Panc1 (cell line): ENCODE measurements around the gene ACMSD. TPM values are rescaled to one million over a fixed set of nuclear protein-coding genes. Genes with fewer than 3 reads are reported as not detected.
A peak's percentile ranks its signal among the peaks of the same experiment; 100 is the strongest.

ENCODE experiments used
- ATAC-seq: fragments of 200-7000 bp; cut with Tn5 transposase; 2 replicates; pipeline ENCODE4 v1.9.1; 2020; ENCODE audit warnings: mild to moderate bottlenecking, moderate library complexity
- BruUV-seq: library from RNA; stranded (reverse); fragments of 400-500 nt; replicated peaks from 2 replicates; lab custom pipeline; 2021; lab: Mats Ljungman, UMichigan
- CTCF ChIA-PET: fragments of 300-600 bp; sonication (Branson Sonifier 250); formaldehyde crosslinking; loops from one replicate; lab custom pipeline; 2022; ENCODE audit warnings: antibody characterized with exemption; lab: Charles Lee
- POLR2A ChIA-PET: fragments of 300-600 bp; sonication (Branson Sonifier 250); formaldehyde crosslinking; loops from one replicate; lab custom pipeline; 2022; ENCODE audit warnings: antibody characterized with exemption; lab: Charles Lee
- DNase-seq: peaks from one replicate; pipeline ENCODE4 v3.0.0-alpha.2; 2010; ENCODE audit warnings: low read depth, low spot score
- H3K27ac ChIP-seq: 2 replicates; pipeline ENCODE4 v1.5.1; 2011; ENCODE audit warnings: mild to moderate bottlenecking, low read length, inconsistent platforms
- H3K27me3 ChIP-seq: fragments of 200-500 bp; sonication (Bioruptor generic); 2 replicates; pipeline ENCODE4 v1.6.0; 2014; ENCODE audit warnings: low read length, inconsistent platforms; ENCODE audit not compliant: control insufficient read depth, insufficient read depth
- H3K36me3 ChIP-seq: fragments of 200-500 bp; sonication (Bioruptor generic); 2 replicates; pipeline ENCODE4 v1.5.1; 2014; ENCODE audit warnings: inconsistent platforms, mild to moderate bottlenecking, low read length, moderate library complexity; ENCODE audit not compliant: control insufficient read depth, insufficient read depth
- H3K4me1 ChIP-seq: 2 replicates; pipeline ENCODE4 v1.5.1; 2011; ENCODE audit warnings: inconsistent platforms, mild to moderate bottlenecking, low read length, moderate library complexity; ENCODE audit not compliant: control insufficient read depth, insufficient read depth
- H3K4me3 ChIP-seq, 2 experiments: 2 replicates each; pipeline ENCODE4 v1.5.1; 2011 to 2012; ENCODE audit warnings: low read depth in 2 of 2, low read length in 2 of 2, mild to moderate bottlenecking in 2 of 2, inconsistent platforms in 1 of 2, moderate library complexity in 1 of 2
- H3K9me3 ChIP-seq: fragments of 200-500 bp; sonication (Bioruptor generic); 2 replicates; pipeline ENCODE4 v1.5.1; 2014; ENCODE audit warnings: low read depth, mild to moderate bottlenecking, inconsistent platforms, low read length, moderate library complexity; ENCODE audit not compliant: control insufficient read depth, insufficient read depth
- POLR2AphosphoS5 ChIP-seq: IDR thresholded peaks from 2 replicates; pipeline ENCODE4 v1.6.1; 2012; ENCODE audit warnings: mild to moderate bottlenecking, low read depth, low read length, moderate library complexity
- REST ChIP-seq, 2 experiments: IDR thresholded peaks; 2 replicates each; pipeline ENCODE4 v1.6.1; 2011 to 2012; ENCODE audit warnings: low read depth in 2 of 2, control low read depth in 1 of 2, low read length in 1 of 2, mild to moderate bottlenecking in 1 of 2, moderate library complexity in 1 of 2; ENCODE audit not compliant: insufficient read depth in 1 of 2
- SIN3A ChIP-seq: IDR thresholded peaks from 2 replicates; pipeline ENCODE4 v1.6.1; 2012; ENCODE audit warnings: low read depth, mild to moderate bottlenecking, low read length, moderate library complexity, borderline replicate concordance; ENCODE audit not compliant: insufficient read depth
- TCF7L2 ChIP-seq: IDR thresholded peaks from 2 replicates; pipeline ENCODE4 v1.6.1; 2011; ENCODE audit warnings: mild to moderate bottlenecking, low read depth, low read length, inconsistent platforms
- in situ Hi-C: cut with HindIII; loops from 2 replicates; pipeline ENCODE4 v1.10.0; 2016; ENCODE audit warnings: low sequenced_read_pairs, low pct_unique_long_range_greater_than_20kb
- intact Hi-C: fragments of 100-400 bp; cut with micrococcal nuclease; formaldehyde crosslinking; loops from one replicate; pipeline ENCODE4 v1.10.0; 2022; ENCODE audit not compliant: unreplicated experiment
- total RNA-seq: library from RNA; stranded (reverse); gene quantifications from one replicate; pipeline ENCODE4 v1.2.1, GENCODE V29; 2021; ENCODE audit not compliant: unreplicated experiment
- TF ChIP-seq, protein P1 (sequence below): fragments of 450-650 bp; IDR thresholded peaks from 2 replicates; pipeline ENCODE4 v1.5.1; 2017; ENCODE audit warnings: mild to moderate bottlenecking

The ACMSD gene
- total RNA-seq, 1 experiment from 2014 or later = not detected

DNA sequence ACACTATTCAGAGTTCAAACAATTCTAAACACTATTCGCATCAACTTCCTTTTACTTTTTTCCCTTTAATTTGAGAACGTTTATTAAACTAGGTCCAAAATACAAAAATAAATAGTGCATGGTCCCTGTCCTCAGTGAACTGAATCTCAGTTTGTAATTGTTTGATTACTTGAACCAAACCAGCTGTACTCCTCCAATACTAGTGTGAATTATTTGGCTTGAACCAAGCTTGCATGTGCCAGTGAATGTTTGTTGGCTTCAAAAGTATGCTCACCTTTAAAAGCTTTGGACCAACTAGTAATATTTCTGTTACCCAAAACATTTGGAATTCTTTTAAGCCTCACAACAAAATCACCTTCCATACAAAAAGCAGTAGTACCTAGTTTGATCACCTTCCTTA lies 95.7 kb downstream of the ACMSD start:
- POLR2A ChIA-PET = no interaction called here
- H3K27me3 ChIP-seq = no peaks in the 10 kb centered on the region
- no peaks in the 10 kb centered on the region; the same call in 1 of the 2 replicates for H3K4me1 ChIP-seq
- no TSS peak for BruUV-seq
- DNase-seq = no peak
- intact Hi-C loops = no loop called here
- no peak for ATAC-seq
- TF ChIP-seq SIN3A = no peak
- TF ChIP-seq, protein P1, sequence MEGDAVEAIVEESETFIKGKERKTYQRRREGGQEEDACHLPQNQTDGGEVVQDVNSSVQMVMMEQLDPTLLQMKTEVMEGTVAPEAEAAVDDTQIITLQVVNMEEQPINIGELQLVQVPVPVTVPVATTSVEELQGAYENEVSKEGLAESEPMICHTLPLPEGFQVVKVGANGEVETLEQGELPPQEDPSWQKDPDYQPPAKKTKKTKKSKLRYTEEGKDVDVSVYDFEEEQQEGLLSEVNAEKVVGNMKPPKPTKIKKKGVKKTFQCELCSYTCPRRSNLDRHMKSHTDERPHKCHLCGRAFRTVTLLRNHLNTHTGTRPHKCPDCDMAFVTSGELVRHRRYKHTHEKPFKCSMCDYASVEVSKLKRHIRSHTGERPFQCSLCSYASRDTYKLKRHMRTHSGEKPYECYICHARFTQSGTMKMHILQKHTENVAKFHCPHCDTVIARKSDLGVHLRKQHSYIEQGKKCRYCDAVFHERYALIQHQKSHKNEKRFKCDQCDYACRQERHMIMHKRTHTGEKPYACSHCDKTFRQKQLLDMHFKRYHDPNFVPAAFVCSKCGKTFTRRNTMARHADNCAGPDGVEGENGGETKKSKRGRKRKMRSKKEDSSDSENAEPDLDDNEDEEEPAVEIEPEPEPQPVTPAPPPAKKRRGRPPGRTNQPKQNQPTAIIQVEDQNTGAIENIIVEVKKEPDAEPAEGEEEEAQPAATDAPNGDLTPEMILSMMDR = no peak
- in situ Hi-C loops = no loop called here
- no peak overlapping the region for H3K4me3 ChIP-seq
- H3K27ac ChIP-seq = no peak overlapping the region
- no peaks in the 10 kb centered on the region for H3K9me3 ChIP-seq
- CTCF ChIA-PET = no interaction called here
- H3K36me3 ChIP-seq = peaks cover 15% of the 10 kb centered on the region; the same call in 1 of the 2 replicates

DNA sequence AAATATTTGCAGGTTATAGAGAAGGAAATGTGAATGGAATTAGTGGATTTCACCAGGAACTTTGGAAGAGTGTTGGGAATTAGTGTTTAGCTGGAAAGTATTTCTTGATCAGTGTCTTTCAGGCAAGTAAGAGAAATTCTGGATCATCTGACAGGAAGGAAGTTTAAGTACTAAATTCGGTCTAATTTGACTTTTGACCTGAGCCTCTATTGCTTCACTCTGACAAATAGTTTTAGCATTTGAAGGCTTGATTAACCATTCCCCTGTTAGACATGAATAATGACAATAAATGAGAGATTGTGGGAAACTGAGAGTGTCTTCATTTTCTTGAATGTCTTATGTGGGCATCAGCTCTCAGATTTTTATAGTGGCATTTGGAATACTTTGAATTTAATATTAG lies 96.2 kb downstream of the ACMSD start:
- in situ Hi-C loops (no loop called here), intact Hi-C loops (no loop called here)
- Histone ChIP-seq H3K36me3 (peaks cover 15% of the 10 kb centered on the region; the same call in 1 of the 2 replicates), H3K4me3 (no peak overlapping the region), H3K9me3 (no peaks in the 10 kb centered on the region), H3K4me1 (no peaks in the 10 kb centered on the region; the same call in 1 of the 2 replicates), H3K27me3 (no peaks in the 10 kb centered on the region), H3K27ac (no peak overlapping the region)
- ATAC-seq (no peak), DNase-seq (no peak)
- POLR2A ChIA-PET = no interaction called here
- TF ChIP-seq TCF7L2 (no peak), SIN3A (no peak), REST (IDR thresholded peaks at IDR 0.05; ENCODE audit: insufficient read depth in 1 of 2, low read depth in 2 of 2, low read length in 1 of 2) (no peak), POLR2AphosphoS5 (no peak)
- TF ChIP-seq, protein P1 = no peak
- CTCF ChIA-PET = no interaction called here
- TSS peak; percentile 1 for BruUV-seq
